Thoracic aorta (tissue), 2 donors: ENCODE measurements around the gene R3HDM2. TPM values are rescaled to one million over a fixed set of nuclear protein-coding genes. Genes with fewer than 3 reads are reported as not detected.

Experiments
- ATAC-seq: fragments of 150-250 bp; one replicate; pipeline ENCODE4 v1.8.0; 2017; ENCODE audit warnings: low read depth; ENCODE audit not compliant: insufficient number of reproducible peaks, low FRiP score
- DNase-seq: peaks from one replicate; pipeline ENCODE4 v3.0.0-alpha.2; 2020; ENCODE audit warnings: low spot score
- H3K27ac ChIP-seq, 2 donors: fragments of 200-600 bp; sonication (generic); 1 replicate in 1 of 2; 2 replicates in 1 of 2; pipeline ENCODE4 v1.5.1; 2016; ENCODE audit warnings: mild to moderate bottlenecking in 2 of 2, moderate library complexity in 2 of 2
- H3K27me3 ChIP-seq: fragments of 200-600 bp; sonication (generic); replicated peaks from 2 replicates; pipeline ENCODE4 v1.6.0; 2016; ENCODE audit warnings: mild to moderate bottlenecking; ENCODE audit not compliant: insufficient read depth
- H3K36me3 ChIP-seq: fragments of 200-600 bp; sonication (generic); one replicate; pipeline ENCODE4 v1.5.1; 2016
- H3K4me1 ChIP-seq, 2 donors: fragments of 200-600 bp; sonication (generic); 1 replicate in 1 of 2; 2 replicates in 1 of 2; pipeline versions ENCODE4 v1.5.1 to v1.6.0; 2016; ENCODE audit warnings: low read depth in 2 of 2, mild to moderate bottlenecking in 1 of 2; ENCODE audit not compliant: control insufficient read depth in 1 of 2
- H3K4me3 ChIP-seq: fragments of 200-600 bp; sonication (generic); 2 replicates; pipeline ENCODE4 v1.5.1; 2016; ENCODE audit warnings: mild to moderate bottlenecking
- H3K9me3 ChIP-seq: fragments of 200-600 bp; sonication (generic); 2 replicates; pipeline ENCODE4 v1.5.1; 2016
- CTCF ChIP-seq: fragments of 200-600 bp; sonication (generic); IDR thresholded peaks from one replicate; pipeline ENCODE4 v1.5.1; 2019; ENCODE audit warnings: antibody characterized with exemption
- total RNA-seq, 2 donors: library from RNA; depleted of rRNA; stranded (reverse); fragments of >200 nt; gene quantifications; one replicate each; pipeline versions ENCODE4 v1.1.0 to v1.2.3, GENCODE V29; 2016

Gene R3HDM2
- total RNA-seq, 2 donors from 2014 or later, result 26.5 to 62.4 TPM

GRCh38 chr12:57215668-57216013 is 215.2 kb downstream of the R3HDM2 start:
- no peak overlapping the region for H3K27ac ChIP-seq
- peaks cover 8% of the 10 kb centered on the region for H3K27me3 ChIP-seq
- H3K36me3 ChIP-seq, result peaks cover 13% of the 10 kb centered on the region
- no peak overlapping the region for H3K4me3 ChIP-seq
- no peak for DNase-seq
- H3K9me3 ChIP-seq, result no peaks in the 10 kb centered on the region
- no peak for TF ChIP-seq CTCF
- peaks cover 20 to 59% of the 10 kb centered on the region in 2 donors for H3K4me1 ChIP-seq
- ATAC-seq, result no peak

- peaks cover 19% of the 10 kb centered on the region for H3K36me3 ChIP-seq
- no peak for ATAC-seq
- no peak overlapping the region for H3K27ac ChIP-seq
- peaks cover 20 to 59% of the 10 kb centered on the region in 2 donors for H3K4me1 ChIP-seq
- no peak for DNase-seq
- H3K27me3 ChIP-seq, result peaks cover 8% of the 10 kb centered on the region
- no peaks in the 10 kb centered on the region for H3K9me3 ChIP-seq
- no peak overlapping the region for H3K4me3 ChIP-seq
- TF ChIP-seq CTCF, result no peak
Observed at GRCh38 chr12:57215065-57215464, 215.8 kb downstream of the R3HDM2 start.

- no peak for DNase-seq
- TF ChIP-seq CTCF, result peak; percentile 79
- no peaks in the 10 kb centered on the region for H3K9me3 ChIP-seq
- no peak overlapping the region for H3K27ac ChIP-seq
- H3K27me3 ChIP-seq, result peaks cover 8% of the 10 kb centered on the region
- H3K4me3 ChIP-seq, result no peak overlapping the region
- no peak for ATAC-seq
- peaks cover 25% of the 10 kb centered on the region for H3K36me3 ChIP-seq
- H3K4me1 ChIP-seq, result peaks cover 20 to 59% of the 10 kb centered on the region in 2 donors
Observed at GRCh38 chr12:57214398-57214781, 216.5 kb downstream of the R3HDM2 start.

- ATAC-seq, result no peak
- H3K27ac ChIP-seq, result no peak overlapping the region
- TF ChIP-seq CTCF, result no peak
- peaks cover 20 to 59% of the 10 kb centered on the region in 2 donors for H3K4me1 ChIP-seq
- no peak overlapping the region for H3K4me3 ChIP-seq
- H3K36me3 ChIP-seq, result peaks cover 30% of the 10 kb centered on the region
- DNase-seq, result no peak
- no peaks in the 10 kb centered on the region for H3K9me3 ChIP-seq
- H3K27me3 ChIP-seq, result peaks cover 3% of the 10 kb centered on the region
Observed at GRCh38 chr12:57213763-57214397, 217.0 kb downstream of the R3HDM2 start.

GRCh38 chr12:57213058-57213715 is 217.7 kb downstream of the R3HDM2 start:
- Histone ChIP-seq H3K4me1 (peaks cover 20 to 66% of the 10 kb centered on the region in 2 donors), H3K4me3 (no peak overlapping the region), H3K27me3 (no peaks in the 10 kb centered on the region), H3K36me3 (peaks cover 37% of the 10 kb centered on the region), H3K27ac (peak overlapping the region; percentile 59 to 71), H3K9me3 (no peaks in the 10 kb centered on the region)
- ATAC-seq (peak; percentile 63), DNase-seq (peak; percentile 81)
- peak; percentile 89 for TF ChIP-seq CTCF
